Mucosa of rectum (tissue), 2 donors: ENCODE data around the gene ADAMTS14.

ENCODE experiments used
- H3K27ac ChIP-seq, 2 donors: one replicate each; pipeline ENCODE4 v1.7.0; 2013; ENCODE audit warnings: inconsistent platforms in 2 of 2, low read depth in 2 of 2, low read length in 2 of 2
- H3K27me3 ChIP-seq, 2 donors: one replicate each; pipeline ENCODE4 v1.7.0; 2013; ENCODE audit warnings: low read length in 2 of 2; ENCODE audit not compliant: control insufficient read depth in 2 of 2, insufficient read depth in 2 of 2
- H3K36me3 ChIP-seq, 2 donors: one replicate each; pipeline ENCODE4 v1.7.0; 2013; ENCODE audit warnings: low read length in 2 of 2; ENCODE audit not compliant: control insufficient read depth in 2 of 2, insufficient read depth in 2 of 2
- H3K4me1 ChIP-seq, 2 donors: one replicate each; pipeline ENCODE4 v1.7.0; 2013; ENCODE audit warnings: low read length in 2 of 2, mild to moderate bottlenecking in 1 of 2; ENCODE audit not compliant: control insufficient read depth in 2 of 2, insufficient read depth in 2 of 2
- H3K4me3 ChIP-seq, 2 donors: one replicate each; pipeline ENCODE4 v1.7.0; 2013; ENCODE audit warnings: low read length in 2 of 2
- H3K9ac ChIP-seq, 2 donors: one replicate each; pipeline ENCODE4 v1.7.0; 2013; ENCODE audit warnings: low read length in 2 of 2, low read depth in 1 of 2, mild to moderate bottlenecking in 1 of 2
- H3K9me3 ChIP-seq, 2 donors: one replicate each; pipeline ENCODE4 v1.7.0; 2013; ENCODE audit warnings: low read length in 2 of 2; ENCODE audit not compliant: control insufficient read depth in 2 of 2
- donor health status: healthy.
- donor health status: Normal muscosa, but diverticular disease.

Gene ADAMTS14

GRCh38 chr10:70740406-70741288 lies 68.3 kb downstream of the ADAMTS14 start:
- no peaks in the 10 kb centered on the region for H3K27me3 ChIP-seq
- no peaks in the 10 kb centered on the region for H3K9me3 ChIP-seq
- no peak overlapping the region for H3K27ac ChIP-seq
- no peak overlapping the region for H3K4me3 ChIP-seq
- no peaks in the 10 kb centered on the region for H3K36me3 ChIP-seq
- no peak overlapping the region for H3K9ac ChIP-seq
- peaks cover 11 to 13% of the 10 kb centered on the region in 2 donors for H3K4me1 ChIP-seq

GRCh38 chr10:70742537-70743429 lies 70.5 kb downstream of the ADAMTS14 start:
- H3K36me3 ChIP-seq: no peaks in the 10 kb centered on the region
- no peaks in the 10 kb centered on the region for H3K9me3 ChIP-seq
- H3K4me1 ChIP-seq: peaks cover 11 to 13% of the 10 kb centered on the region in 2 donors
- H3K27me3 ChIP-seq: no peaks in the 10 kb centered on the region
- no peak overlapping the region for H3K4me3 ChIP-seq
- H3K9ac ChIP-seq: no peak overlapping the region
- H3K27ac ChIP-seq: peak overlapping the region; percentile 67 to 71

- no peak overlapping the region for H3K4me3 ChIP-seq
- peaks cover 11 to 13% of the 10 kb centered on the region in 2 donors for H3K4me1 ChIP-seq
- H3K36me3 ChIP-seq: no peaks in the 10 kb centered on the region
- H3K9ac ChIP-seq: no peak overlapping the region
- H3K27ac ChIP-seq: peak overlapping the region; percentile 67 to 71
- no peaks in the 10 kb centered on the region for H3K9me3 ChIP-seq
- H3K27me3 ChIP-seq: no peaks in the 10 kb centered on the region
Observed at GRCh38 chr10:70743430-70743788, 71.1 kb downstream of the ADAMTS14 start.

GRCh38 chr10:70743879-70744278 lies 71.6 kb downstream of the ADAMTS14 start:
- no peak overlapping the region for H3K4me3 ChIP-seq
- no peaks in the 10 kb centered on the region for H3K27me3 ChIP-seq
- H3K9ac ChIP-seq: no peak overlapping the region
- H3K27ac ChIP-seq: peak overlapping the region in 1 of 2 donors; percentile 67
- H3K9me3 ChIP-seq: no peaks in the 10 kb centered on the region
- H3K36me3 ChIP-seq: no peaks in the 10 kb centered on the region
- H3K4me1 ChIP-seq: peaks cover 9 to 11% of the 10 kb centered on the region in 2 donors

- Histone ChIP-seq H3K4me3 (no peak overlapping the region), H3K27ac (no peak overlapping the region), H3K9me3 (no peaks in the 10 kb centered on the region), H3K36me3 (no peaks in the 10 kb centered on the region), H3K9ac (no peak overlapping the region), H3K4me1 (peaks cover 9 to 11% of the 10 kb centered on the region in 2 donors), H3K27me3 (no peaks in the 10 kb centered on the region)
Observed at GRCh38 chr10:70744617-70745143, 72.4 kb downstream of the ADAMTS14 start.

- Histone ChIP-seq H3K27ac (no peak overlapping the region), H3K4me1 (peaks cover 9 to 11% of the 10 kb centered on the region in 2 donors), H3K9me3 (no peaks in the 10 kb centered on the region), H3K4me3 (no peak overlapping the region), H3K9ac (no peak overlapping the region), H3K27me3 (no peaks in the 10 kb centered on the region), H3K36me3 (no peaks in the 10 kb centered on the region)
Observed at GRCh38 chr10:70745555-70745954, 73.2 kb downstream of the ADAMTS14 start.

- Histone ChIP-seq H3K9me3 (no peaks in the 10 kb centered on the region), H3K4me3 (no peak overlapping the region), H3K27me3 (no peaks in the 10 kb centered on the region), H3K27ac (no peak overlapping the region), H3K9ac (no peak overlapping the region), H3K36me3 (no peaks in the 10 kb centered on the region), H3K4me1 (peaks cover 5 to 7% of the 10 kb centered on the region in 2 donors)
Observed at GRCh38 chr10:70747192-70747965, 75.1 kb downstream of the ADAMTS14 start.

- peaks cover 1 to 3% of the 10 kb centered on the region in 2 donors for H3K4me1 ChIP-seq
- no peak overlapping the region for H3K9ac ChIP-seq
- H3K27me3 ChIP-seq: no peaks in the 10 kb centered on the region
- no peak overlapping the region for H3K27ac ChIP-seq
- no peaks in the 10 kb centered on the region for H3K9me3 ChIP-seq
- H3K36me3 ChIP-seq: no peaks in the 10 kb centered on the region
- no peak overlapping the region for H3K4me3 ChIP-seq
Observed at GRCh38 chr10:70748305-70748704, 76.0 kb downstream of the ADAMTS14 start.

- no peak overlapping the region for H3K4me3 ChIP-seq
- no peak overlapping the region for H3K9ac ChIP-seq
- H3K27me3 ChIP-seq: no peaks in the 10 kb centered on the region
- no peaks in the 10 kb centered on the region for H3K36me3 ChIP-seq
- no peaks in the 10 kb centered on the region for H3K4me1 ChIP-seq
- H3K9me3 ChIP-seq: no peaks in the 10 kb centered on the region
- no peak overlapping the region for H3K27ac ChIP-seq
Observed at GRCh38 chr10:70748801-70749573, 76.7 kb downstream of the ADAMTS14 start.
